IgD-negative memory B cell (primary cell): Measurements from ENCODE around the gene UNC119. TPM values are rescaled to one million over a fixed set of nuclear protein-coding genes. Genes with fewer than 3 reads are reported as not detected.

Experiments
- polyA plus RNA-seq: library from polyadenylated mRNA; unstranded; fragments of 300-500 nt; fragmentation: Illumina TruSeq; gene quantifications from one replicate; pipeline ENCODE4 v1.2.3, GENCODE V29; 2021

Gene UNC119
- polyA plus RNA-seq, 1 donor from 2014 or later, result 69.5 TPM

Other genes with a start within 250 kb of the UNC119 start
- 7.2 TPM for gene TMEM97, start 233.4 kb downstream of the UNC119 start, polyA plus RNA-seq
- gene IFT20, start 217.2 kb downstream of the UNC119 start, polyA plus RNA-seq, result 36.8 TPM
- gene TNFAIP1, start 216.9 kb downstream of the UNC119 start, polyA plus RNA-seq, result 11.1 TPM
- gene POLDIP2, start 195.1 kb downstream of the UNC119 start, polyA plus RNA-seq, result 87.4 TPM
- not detected for gene SEBOX, start 187.4 kb downstream of the UNC119 start, polyA plus RNA-seq
- gene VTN, start 182.3 kb downstream of the UNC119 start, polyA plus RNA-seq, result not detected
- 5.6 TPM for gene SARM1, start 180.9 kb downstream of the UNC119 start, polyA plus RNA-seq
- 2.4 TPM for gene SLC46A1, start 146.4 kb downstream of the UNC119 start, polyA plus RNA-seq
- not detected for gene SLC13A2, start 79.0 kb downstream of the UNC119 start, polyA plus RNA-seq
- not detected for gene FOXN1, start 46.3 kb downstream of the UNC119 start, polyA plus RNA-seq
- gene PIGS, start 18.9 kb upstream of the UNC119 start, polyA plus RNA-seq, result 48.4 TPM
- 28.0 TPM for gene ALDOC, start 24.3 kb upstream of the UNC119 start, polyA plus RNA-seq
- gene SPAG5, start 46.4 kb upstream of the UNC119 start, polyA plus RNA-seq, result 2.2 TPM
- 0.11 TPM for gene RSKR, start 61.6 kb upstream of the UNC119 start, polyA plus RNA-seq
- gene BLTP2, start 92.5 kb upstream of the UNC119 start, polyA plus RNA-seq, result 41.4 TPM
- gene SDF2, start 109.3 kb upstream of the UNC119 start, polyA plus RNA-seq, result 59.5 TPM
- 14.2 TPM for gene SUPT6H, start 109.6 kb upstream of the UNC119 start, polyA plus RNA-seq
- 2.7 TPM for gene PROCA1, start 159.3 kb upstream of the UNC119 start, polyA plus RNA-seq
- 6.7 TPM for gene RAB34, start 165.2 kb upstream of the UNC119 start, polyA plus RNA-seq
- 6,180 TPM for gene RPL23A, start 167.4 kb upstream of the UNC119 start, polyA plus RNA-seq
- gene TLCD1, start 173.6 kb upstream of the UNC119 start, polyA plus RNA-seq, result 0.49 TPM
- gene NEK8, start 176.2 kb upstream of the UNC119 start, polyA plus RNA-seq, result 18.6 TPM
- 13.8 TPM for gene TRAF4, start 191.4 kb upstream of the UNC119 start, polyA plus RNA-seq